AG10803 (cell line): ENCODE results near the gene ARHGEF25.
"Not testable (repeated sequence)": the region's sequence is repeated elsewhere in the genome, so short reads cannot be mapped to it uniquely, and the experiment has no call there.

Source experiments
- DNase-seq: peaks from one replicate; pipeline ENCODE4 v3.0.0; 2010; ENCODE audit warnings: low read depth
- H3K4me3 ChIP-seq: 2 replicates; pipeline ENCODE4 v1.5.1; 2011; ENCODE audit warnings: mild to moderate bottlenecking, low read length, control low read depth
- CTCF ChIP-seq: conservative IDR thresholded peaks from 2 replicates; pipeline ENCODE4 v1.5.1; 2011; ENCODE audit warnings: mild to moderate bottlenecking, low read length, control low read depth, inconsistent platforms

Gene ARHGEF25

GRCh38 chr12:57586128-57586527 lies 25.1 kb upstream of the ARHGEF25 start:
- no peak overlapping the region for H3K4me3 ChIP-seq
- no peak for TF ChIP-seq CTCF
- DNase-seq: no peak

GRCh38 chr12:57586832-57587429 lies 24.3 kb upstream of the ARHGEF25 start:
- no peak for TF ChIP-seq CTCF
- no peak for DNase-seq
- no peak overlapping the region for H3K4me3 ChIP-seq

GRCh38 chr12:57588951-57589610 lies 22.2 kb upstream of the ARHGEF25 start:
- DNase-seq, H3K4me3 ChIP-seq: not testable (repeated sequence)

GRCh38 chr12:57590479-57590863 lies 20.8 kb upstream of the ARHGEF25 start:
- TF ChIP-seq CTCF: no peak
- DNase-seq: no peak
- H3K4me3 ChIP-seq: peak overlapping the region; percentile 84

GRCh38 chr12:57590864-57591781 lies 20.1 kb upstream of the ARHGEF25 start, which contains the start of gene PIP4K2C:
Gene PIP4K2C (plus strand): TSS chr12:57591192. CDS start chr12:57591290, 98 bp downstream.
- no peak for TF ChIP-seq CTCF
- peak within 1 kb of the TSS; percentile 84 for H3K4me3 ChIP-seq
- peak; percentile 29 for DNase-seq

GRCh38 chr12:57591782-57592325 lies 19.4 kb upstream of the ARHGEF25 start:
- no peak for TF ChIP-seq CTCF
- DNase-seq: no peak
- peak overlapping the region; percentile 84 for H3K4me3 ChIP-seq

- DNase-seq: peak; percentile 14
- H3K4me3 ChIP-seq: no peak overlapping the region
Observed at GRCh38 chr12:57592551-57593165, 18.6 kb upstream of the ARHGEF25 start.

More at GRCh38 chr12:57592551-57593165, 18.6 kb upstream of the ARHGEF25 start:
- TF ChIP-seq CTCF: no peak
